Uterus (tissue), 2 donors: Measurements from ENCODE around the gene LRRC72.

Source experiments
- POLR2A ChIP-seq, 2 donors: fragments of 450-650 bp; IDR thresholded peaks; one replicate each; pipeline ENCODE4 v1.6.1; 2016; ENCODE audit warnings: antibody characterized with exemption in 2 of 2, mild to moderate bottlenecking in 1 of 2, moderate library complexity in 1 of 2
- TF ChIP-seq, protein P1 (sequence below), 4 experiments: fragments of 200-600 bp in 2 of 4; fragments of 450-650 bp in 2 of 4; sonication (generic) in 2 of 4; IDR thresholded peaks; one replicate each; pipeline ENCODE4 v1.5.1; 2016 to 2019; ENCODE audit warnings: antibody characterized with exemption in 4 of 4, mild to moderate bottlenecking in 2 of 4, moderate library complexity in 1 of 4

GRCh38 chr7:16492513-16493062, 34.0 kb upstream of the LRRC72 start:
- TF ChIP-seq, protein P1, sequence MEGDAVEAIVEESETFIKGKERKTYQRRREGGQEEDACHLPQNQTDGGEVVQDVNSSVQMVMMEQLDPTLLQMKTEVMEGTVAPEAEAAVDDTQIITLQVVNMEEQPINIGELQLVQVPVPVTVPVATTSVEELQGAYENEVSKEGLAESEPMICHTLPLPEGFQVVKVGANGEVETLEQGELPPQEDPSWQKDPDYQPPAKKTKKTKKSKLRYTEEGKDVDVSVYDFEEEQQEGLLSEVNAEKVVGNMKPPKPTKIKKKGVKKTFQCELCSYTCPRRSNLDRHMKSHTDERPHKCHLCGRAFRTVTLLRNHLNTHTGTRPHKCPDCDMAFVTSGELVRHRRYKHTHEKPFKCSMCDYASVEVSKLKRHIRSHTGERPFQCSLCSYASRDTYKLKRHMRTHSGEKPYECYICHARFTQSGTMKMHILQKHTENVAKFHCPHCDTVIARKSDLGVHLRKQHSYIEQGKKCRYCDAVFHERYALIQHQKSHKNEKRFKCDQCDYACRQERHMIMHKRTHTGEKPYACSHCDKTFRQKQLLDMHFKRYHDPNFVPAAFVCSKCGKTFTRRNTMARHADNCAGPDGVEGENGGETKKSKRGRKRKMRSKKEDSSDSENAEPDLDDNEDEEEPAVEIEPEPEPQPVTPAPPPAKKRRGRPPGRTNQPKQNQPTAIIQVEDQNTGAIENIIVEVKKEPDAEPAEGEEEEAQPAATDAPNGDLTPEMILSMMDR (IDR thresholded peaks at IDR 0.05), result no peak
- TF ChIP-seq POLR2A (IDR thresholded peaks at IDR 0.05), result no peak
